ENCODE measurements around the gene GNA14.

- TF ChIP-seq, protein P1, sequence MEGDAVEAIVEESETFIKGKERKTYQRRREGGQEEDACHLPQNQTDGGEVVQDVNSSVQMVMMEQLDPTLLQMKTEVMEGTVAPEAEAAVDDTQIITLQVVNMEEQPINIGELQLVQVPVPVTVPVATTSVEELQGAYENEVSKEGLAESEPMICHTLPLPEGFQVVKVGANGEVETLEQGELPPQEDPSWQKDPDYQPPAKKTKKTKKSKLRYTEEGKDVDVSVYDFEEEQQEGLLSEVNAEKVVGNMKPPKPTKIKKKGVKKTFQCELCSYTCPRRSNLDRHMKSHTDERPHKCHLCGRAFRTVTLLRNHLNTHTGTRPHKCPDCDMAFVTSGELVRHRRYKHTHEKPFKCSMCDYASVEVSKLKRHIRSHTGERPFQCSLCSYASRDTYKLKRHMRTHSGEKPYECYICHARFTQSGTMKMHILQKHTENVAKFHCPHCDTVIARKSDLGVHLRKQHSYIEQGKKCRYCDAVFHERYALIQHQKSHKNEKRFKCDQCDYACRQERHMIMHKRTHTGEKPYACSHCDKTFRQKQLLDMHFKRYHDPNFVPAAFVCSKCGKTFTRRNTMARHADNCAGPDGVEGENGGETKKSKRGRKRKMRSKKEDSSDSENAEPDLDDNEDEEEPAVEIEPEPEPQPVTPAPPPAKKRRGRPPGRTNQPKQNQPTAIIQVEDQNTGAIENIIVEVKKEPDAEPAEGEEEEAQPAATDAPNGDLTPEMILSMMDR (IDR thresholded peaks at IDR 0.05), result no peak
- no peak for TF ChIP-seq POLR2AphosphoS5 (IDR thresholded peaks at IDR 0.05)
These were observed at the start of gene GNA14 for GRCh38 chr9:77648234-77649108.
